Lower leg skin (tissue), 4 donors: ENCODE measurements around the gene TOX2. TPM values are rescaled to one million over a fixed set of nuclear protein-coding genes. Genes with fewer than 3 reads are reported as not detected.

Experiments used
- DNase-seq, 2 donors: peaks; one replicate each; pipeline ENCODE4 v3.0.0-alpha.2; 2019; ENCODE audit warnings: low spot score in 2 of 2
- H3K4me3 ChIP-seq: fragments of 200-600 bp; sonication (generic); 2 replicates; pipeline ENCODE4 v1.5.1; 2017; ENCODE audit warnings: mild to moderate bottlenecking, low read depth; ENCODE audit not compliant: poor library complexity, severe bottlenecking
- CTCF ChIP-seq, 3 donors: fragments of 450-650 bp; IDR thresholded peaks; one replicate each; pipeline ENCODE4 v1.5.1; 2016; ENCODE audit warnings: antibody characterized with exemption in 3 of 3, mild to moderate bottlenecking in 3 of 3, moderate library complexity in 2 of 3
- POLR2A ChIP-seq, 2 donors: fragments of 450-650 bp; IDR thresholded peaks; one replicate each; pipeline ENCODE4 v1.6.1; 2016 to 2017; ENCODE audit warnings: antibody characterized with exemption in 2 of 2, mild to moderate bottlenecking in 1 of 2, moderate library complexity in 1 of 2
- WGBS, 2 donors: methylation state at CpG; one replicate each; pipeline ENCODE4 v1.1.5; 2018; 5-methylcytosine and 5-hydroxymethylcytosine counted together
- intact Hi-C: fragments of 100-400 bp; cut with DNase I; formaldehyde crosslinking; loops from one replicate; pipeline ENCODE4 v1.15.0; 2023; ENCODE audit warnings: low total_unique reads
- total RNA-seq, 4 donors: library from RNA; depleted of rRNA; stranded (reverse); fragments of >200 nt; gene quantifications; one replicate each; pipeline ENCODE4 v1.1.0, GENCODE V29; 2016

Gene TOX2
- total RNA-seq, 4 donors from 2014 or later, result 1.8 to 5.2 (median 1.9) TPM

GRCh38 chr20:43942201-43942590 is 27.5 kb downstream of the TOX2 start:
- no peak for TF ChIP-seq POLR2A (IDR thresholded peaks at IDR 0.05)
- no peak for TF ChIP-seq CTCF (IDR thresholded peaks at IDR 0.05)
- no peak for DNase-seq
- 61 to 67% methylated on average over 1 of the region's 1 CpG for WGBS, 2 donors
- no peak overlapping the region for H3K4me3 ChIP-seq
- intact Hi-C loops, result no loop called here

DNA sequence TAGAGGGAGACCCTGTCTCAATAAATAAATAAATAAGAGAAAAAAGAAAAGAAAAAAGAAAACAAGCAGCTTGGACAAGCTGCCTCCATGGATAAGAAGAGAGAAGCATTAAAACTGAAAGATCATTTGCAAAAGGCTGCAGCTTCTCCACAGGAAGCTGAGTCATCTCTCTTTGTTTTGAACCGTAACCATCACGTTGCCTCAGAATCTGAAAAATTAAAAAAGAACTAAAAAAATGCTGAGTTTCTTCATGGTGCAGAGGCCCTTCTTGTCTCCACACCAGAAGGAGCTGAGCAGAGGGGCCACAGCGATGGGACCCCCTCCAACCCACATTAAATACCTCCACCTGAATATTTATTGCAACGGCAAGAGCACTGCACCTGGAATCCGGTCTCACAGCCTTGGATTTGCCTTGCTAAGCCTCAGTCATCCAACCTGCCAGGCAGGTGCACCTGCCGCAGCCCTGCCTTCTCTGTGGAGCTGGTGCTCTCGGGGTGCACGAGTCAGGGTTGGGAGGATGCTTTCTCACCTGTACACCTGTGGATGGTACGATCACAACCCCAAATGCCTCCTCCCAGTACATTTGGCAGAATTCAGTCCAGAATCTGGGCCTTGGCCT is 28.1 kb downstream of the TOX2 start:
- no peak overlapping the region for H3K4me3 ChIP-seq
- no peak for DNase-seq
- intact Hi-C loops, result no loop called here
- 44 to 45% methylated on average over 9 of the region's 9 CpGs for WGBS, 2 donors
- TF ChIP-seq POLR2A (IDR thresholded peaks at IDR 0.05) (no peak), CTCF (IDR thresholded peaks at IDR 0.05) (no peak)

- intact Hi-C loops, result no loop called here
- TF ChIP-seq CTCF (IDR thresholded peaks at IDR 0.05), result no peak
- TF ChIP-seq POLR2A (IDR thresholded peaks at IDR 0.05), result no peak
- DNase-seq, result no peak
- H3K4me3 ChIP-seq, result no peak overlapping the region
- WGBS, 2 donors, result 89 to 91% methylated on average over 5 of the region's 5 CpGs
These were observed 29.1 kb downstream of the TOX2 start for GRCh38 chr20:43943725-43944124.

DNA sequence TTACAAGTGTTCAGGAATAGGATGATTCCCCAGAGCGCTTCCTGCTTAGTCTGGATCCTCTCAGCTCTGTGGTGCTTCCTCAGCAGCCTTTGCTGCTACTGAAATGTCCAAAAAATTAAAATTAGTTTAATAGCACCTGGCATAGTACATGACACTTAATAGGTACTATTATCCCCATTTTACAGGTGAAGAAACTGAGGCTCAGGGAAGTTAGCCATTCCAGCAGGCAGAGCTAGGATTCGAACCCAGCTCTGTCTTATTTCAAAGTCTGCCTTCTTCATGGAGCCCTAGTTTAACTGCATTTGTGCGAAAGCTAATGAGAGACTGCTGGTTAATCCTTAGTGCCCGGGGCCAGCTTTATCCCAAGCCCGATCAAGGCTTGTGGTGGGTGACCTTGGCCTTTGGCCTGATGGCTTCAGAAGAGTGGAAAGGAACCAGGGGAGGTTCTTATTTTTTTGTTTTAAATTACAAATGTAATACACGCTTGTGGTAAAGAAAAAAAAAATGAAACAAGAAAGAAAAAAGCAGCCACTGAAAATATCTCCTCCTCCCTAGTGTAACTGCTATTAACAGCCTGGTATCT is 30.1 kb downstream of the TOX2 start:
- 73 to 76% methylated on average over 6 of the region's 6 CpGs for WGBS, 2 donors
- TF ChIP-seq POLR2A (IDR thresholded peaks at IDR 0.05) (no peak), CTCF (IDR thresholded peaks at IDR 0.05) (no peak)
- no peak for DNase-seq
- no peak overlapping the region for H3K4me3 ChIP-seq
- intact Hi-C loops, result no loop called here

- no peak for DNase-seq
- no peak overlapping the region for H3K4me3 ChIP-seq
- no peak for TF ChIP-seq POLR2A (IDR thresholded peaks at IDR 0.05)
- no peak for TF ChIP-seq CTCF (IDR thresholded peaks at IDR 0.05)
- 65 to 68% methylated on average over 23 to 24 of the region's 24 CpGs for WGBS, 2 donors
- intact Hi-C loops, result no loop called here
These were observed 30.9 kb downstream of the TOX2 start for GRCh38 chr20:43945391-43946205.
